H9 (cell line): ENCODE measurements around the gene VPS54. TPM values are rescaled to one million over a fixed set of nuclear protein-coding genes. Genes with fewer than 3 reads are reported as not detected.
A peak's percentile ranks its signal among the peaks of the same experiment; 100 is the strongest.

ENCODE experiments used
- DNase-seq: peaks from one replicate; pipeline ENCODE4 v3.0.0-alpha.2; 2017
- H2AFZ ChIP-seq: one replicate; pipeline ENCODE4 v1.6.1; 2013; ENCODE audit warnings: mild to moderate bottlenecking, low read length, control low read depth, moderate library complexity
- H2AK5ac ChIP-seq: 2 replicates; pipeline ENCODE4 v1.6.1; 2013; ENCODE audit warnings: low read length, control low read depth, mixed read lengths; ENCODE audit not compliant: insufficient read length
- H2BK120ac ChIP-seq: one replicate; pipeline ENCODE4 v1.6.1; 2013; ENCODE audit warnings: low read depth, mild to moderate bottlenecking, low read length, control low read depth, inconsistent platforms; ENCODE audit not compliant: poor library complexity, severe bottlenecking
- H2BK12ac ChIP-seq: 2 replicates; pipeline ENCODE4 v1.6.1; 2013; ENCODE audit warnings: low read length, control low read depth, mixed read lengths, low read depth; ENCODE audit not compliant: insufficient read length
- H2BK15ac ChIP-seq: 2 replicates; pipeline ENCODE4 v1.6.1; 2013; ENCODE audit warnings: low read depth, low read length, control low read depth
- H2BK20ac ChIP-seq: one replicate; pipeline ENCODE4 v1.6.1; 2013; ENCODE audit warnings: low read depth, mild to moderate bottlenecking, low read length, control low read depth, inconsistent platforms; ENCODE audit not compliant: poor library complexity, severe bottlenecking
- H2BK5ac ChIP-seq: 2 replicates; pipeline ENCODE4 v1.6.1; 2013; ENCODE audit warnings: low read length, control low read depth, mixed read lengths; ENCODE audit not compliant: insufficient read length
- H3K14ac ChIP-seq: 2 replicates; pipeline ENCODE4 v1.6.1; 2013; ENCODE audit warnings: low read length, control low read depth; ENCODE audit not compliant: insufficient read depth
- H3K18ac ChIP-seq: 2 replicates; pipeline ENCODE4 v1.6.1; 2013; ENCODE audit warnings: low read depth, mild to moderate bottlenecking, mixed read lengths, low read length, control low read depth; ENCODE audit not compliant: insufficient read length
- H3K23ac ChIP-seq: 2 replicates; pipeline ENCODE4 v1.6.1; 2013; ENCODE audit warnings: low read length, control low read depth, mixed read lengths, low read depth; ENCODE audit not compliant: insufficient read length
- H3K23me2 ChIP-seq: 2 replicates; pipeline ENCODE4 v1.6.1; 2013; ENCODE audit warnings: low read depth, mild to moderate bottlenecking, mixed read lengths, low read length, control low read depth; ENCODE audit not compliant: insufficient read length, poor library complexity, severe bottlenecking
- H3K27ac ChIP-seq: 2 replicates; pipeline ENCODE4 v1.5.1; 2013; ENCODE audit warnings: low read length, control low read depth, mixed read lengths, low read depth; ENCODE audit not compliant: insufficient read length
- H3K27me3 ChIP-seq: 2 replicates; pipeline ENCODE4 v1.6.1; 2013; ENCODE audit warnings: low read length, control low read depth, inconsistent platforms; ENCODE audit not compliant: insufficient read depth
- H3K4ac ChIP-seq: 2 replicates; pipeline ENCODE4 v1.6.1; 2013; ENCODE audit warnings: low read depth, mild to moderate bottlenecking, control low read depth, inconsistent platforms, low read length, moderate library complexity
- H3K4me1 ChIP-seq: 2 replicates; pipeline ENCODE4 v1.6.1; 2013; ENCODE audit warnings: low read length, control low read depth, inconsistent platforms; ENCODE audit not compliant: insufficient read depth
- H3K4me2 ChIP-seq: 2 replicates; pipeline ENCODE4 v1.6.1; 2013; ENCODE audit warnings: low read length, control low read depth, mixed read lengths; ENCODE audit not compliant: insufficient read length, insufficient read depth
- H3K56ac ChIP-seq: 2 replicates; pipeline ENCODE4 v1.6.1; 2013; ENCODE audit warnings: low read depth, mild to moderate bottlenecking, mixed read lengths, low read length, control low read depth; ENCODE audit not compliant: insufficient read length
- H3K79me1 ChIP-seq: 2 replicates; pipeline ENCODE4 v1.6.1; 2013; ENCODE audit warnings: low read depth, mild to moderate bottlenecking, moderate library complexity, low read length, control low read depth, inconsistent platforms; ENCODE audit not compliant: insufficient read depth, poor library complexity, severe bottlenecking
- H3K79me2 ChIP-seq: 2 replicates; pipeline ENCODE4 v1.6.1; 2013; ENCODE audit warnings: low read length, control low read depth, inconsistent platforms; ENCODE audit not compliant: insufficient read depth
- H3K9ac ChIP-seq: 2 replicates; pipeline ENCODE4 v1.6.1; 2013; ENCODE audit warnings: low read length, control low read depth, mixed read lengths; ENCODE audit not compliant: insufficient read length; ENCODE audit errors: extremely low read depth
- H3K9me3 ChIP-seq: one replicate; pipeline ENCODE4 v1.6.1; 2013; ENCODE audit warnings: low read depth, low read length, inconsistent platforms; ENCODE audit not compliant: control insufficient read depth
- H3T11ph ChIP-seq: one replicate; pipeline ENCODE4 v1.6.1; 2013; ENCODE audit warnings: mild to moderate bottlenecking, low read length, control low read depth, inconsistent platforms
- H4K20me1 ChIP-seq: one replicate; pipeline ENCODE4 v1.6.1; 2013; ENCODE audit not compliant: control insufficient read depth, insufficient read length, insufficient read depth
- H4K5ac ChIP-seq: 2 replicates; pipeline ENCODE4 v1.6.1; 2013; ENCODE audit warnings: low read depth, mild to moderate bottlenecking, mixed read lengths, low read length, control low read depth; ENCODE audit not compliant: insufficient read length
- H4K8ac ChIP-seq: replicated peaks from 2 replicates; pipeline ENCODE4 v1.6.1; 2013; ENCODE audit warnings: low read length, control low read depth, mixed read lengths, low read depth; ENCODE audit not compliant: insufficient read length
- H4K91ac ChIP-seq: 2 replicates; pipeline ENCODE4 v1.6.1; 2013; ENCODE audit warnings: low read depth, mild to moderate bottlenecking, moderate library complexity, mixed read lengths, low read length, control low read depth; ENCODE audit not compliant: insufficient read length
- H3K27ac Mint-ChIP-seq, 3 experiments: 2 replicates in 2 of 3; 3 replicates in 1 of 3; pipeline ENCODE4 v1.8.0; 2020 to 2021; ENCODE audit warnings: mixed read lengths in 3 of 3, mild to moderate bottlenecking in 1 of 3, moderate library complexity in 1 of 3
- H3K27me3 Mint-ChIP-seq: 2 replicates; pipeline ENCODE4 v1.8.0; 2021; ENCODE audit warnings: low read depth, mild to moderate bottlenecking, moderate library complexity, mixed read lengths
- H3K36me3 Mint-ChIP-seq, 3 experiments: 2 replicates in 2 of 3; 3 replicates in 1 of 3; pipeline ENCODE4 v1.8.0; 2020 to 2021; ENCODE audit warnings: low read depth in 3 of 3, mixed read lengths in 3 of 3; ENCODE audit not compliant: insufficient read depth in 1 of 3
- H3K4me1 Mint-ChIP-seq, 2 experiments: 2 replicates each; pipeline ENCODE4 v1.8.0; 2020; ENCODE audit warnings: mixed read lengths in 2 of 2
- H3K4me3 Mint-ChIP-seq, 2 experiments: 2 replicates in 1 of 2; 3 replicates in 1 of 2; pipeline ENCODE4 v1.8.0; 2020 to 2021; ENCODE audit warnings: mild to moderate bottlenecking in 2 of 2, mixed read lengths in 2 of 2, moderate library complexity in 1 of 2
- H3K9me3 Mint-ChIP-seq, 2 experiments: 2 replicates in 1 of 2; 3 replicates in 1 of 2; pipeline ENCODE4 v1.8.0; 2020; ENCODE audit warnings: mild to moderate bottlenecking in 2 of 2, mixed read lengths in 2 of 2, moderate library complexity in 1 of 2
- CTCF ChIP-seq: fragments of 200-600 bp; sonication (generic); conservative IDR thresholded peaks from 3 replicates; pipeline ENCODE4 v1.8.0; 2021; ENCODE audit warnings: antibody characterized with exemption, mild to moderate bottlenecking
- WGBS: extraction: QIAGEN DNeasy Blood & Tissue Kit; methylation state at CpG from one replicate; pipeline ENCODE4 v1.1.7; 2013; ENCODE audit warnings: missing lambda C conversion rate, low lambda C conversion rate, mixed read lengths; ENCODE audit not compliant: insufficient read length; ENCODE audit errors: extremely low coverage; 5-methylcytosine and 5-hydroxymethylcytosine counted together
- total RNA-seq: library from RNA; stranded (reverse); gene quantifications from 2 replicates; pipeline ENCODE4 v1.2.1, GENCODE V29; 2021

VPS54 gene
- total RNA-seq, 1 experiment from 2014 or later = 13.4 TPM

- Mint-ChIP-seq H3K4me1 (peaks cover 65 to 72% of the 10 kb centered on the region in 2 experiments), H3K27me3 (no peaks in the 10 kb centered on the region), H3K9me3 (no peaks in the 10 kb centered on the region), H3K4me3 (peak overlapping the region in 1 of 2 experiments; percentile 36; a peak in 1 of 5 replicates), H3K36me3 (peaks cover 36 to 89% (median 83%) of the 10 kb centered on the region in 3 experiments), H3K27ac (peak overlapping the region in 1 of 3 experiments; percentile 93; a peak in 2 of 7 replicates)
- no peak overlapping the region for H3K4ac ChIP-seq
- no peak overlapping the region for H2BK5ac ChIP-seq
- H2BK15ac ChIP-seq = no peak overlapping the region
- H4K8ac ChIP-seq = no peak overlapping the region
- H2BK12ac ChIP-seq = no peak overlapping the region
- no peak overlapping the region for H3K27ac ChIP-seq
- no peak overlapping the region for H2BK120ac ChIP-seq
- no CpG with 5 or more reads among the region's 6 CpGs for WGBS
- H3K4me1 ChIP-seq = peaks cover 5% of the 10 kb centered on the region; the same call in 1 of the 2 replicates
- peaks cover 11% of the 10 kb centered on the region; the same call in 1 of the 2 replicates for H3K79me2 ChIP-seq
- H3T11ph ChIP-seq = no peak overlapping the region
- H2BK20ac ChIP-seq = no peak overlapping the region
- no peak for TF ChIP-seq CTCF
- no peak overlapping the region for H3K9ac ChIP-seq
- H3K4me2 ChIP-seq = no peak overlapping the region
- no peak for DNase-seq
- H4K5ac ChIP-seq = no peak overlapping the region
- H2AK5ac ChIP-seq = no peak overlapping the region
- H4K20me1 ChIP-seq = no peaks in the 10 kb centered on the region
- no peaks in the 10 kb centered on the region for H3K27me3 ChIP-seq
- no peak overlapping the region for H3K14ac ChIP-seq
- no peak overlapping the region for H3K18ac ChIP-seq
- H3K9me3 ChIP-seq = no peaks in the 10 kb centered on the region
- no peak overlapping the region for H2AFZ ChIP-seq
- H3K23ac ChIP-seq = no peak overlapping the region
- peaks cover 7% of the 10 kb centered on the region for H3K79me1 ChIP-seq
- no peak overlapping the region for H4K91ac ChIP-seq
- H3K56ac ChIP-seq = no peak overlapping the region
- H3K23me2 ChIP-seq = no peaks in the 10 kb centered on the region
Observed at GRCh38 chr2:63865159-63865799, 153.9 kb downstream of the VPS54 start.
